HepG2 (cell line): ENCODE measurements around the gene THRA. TPM values are rescaled to one million over a fixed set of nuclear protein-coding genes. Genes with fewer than 3 reads are reported as not detected.
A peak's percentile ranks its signal among the peaks of the same experiment; 100 is the strongest.

Experiments used
- ARNT ChIP-seq: fragments of 450-650 bp; IDR thresholded peaks from 2 replicates; pipeline ENCODE4 v1.6.1; 2017
- ERF ChIP-seq: IDR thresholded peaks from 2 replicates; pipeline ENCODE4 v1.6.1; 2018; ENCODE audit warnings: missing biosample characterization, missing genetic modification reagents
- FOXK1 ChIP-seq: sonication (generic); formaldehyde crosslinking; IDR thresholded peaks from 2 replicates; pipeline ENCODE4 v1.4.0; 2020; ENCODE audit warnings: low read depth, missing genetic modification reagents, borderline replicate concordance
- KLF16 ChIP-seq, 2 experiments: sonication (generic) in 1 of 2; formaldehyde crosslinking in 1 of 2; IDR thresholded peaks; 2 replicates each; pipeline versions ENCODE4 v1.6.1 to v1.8.0; 2016 to 2023; ENCODE audit warnings: missing genetic modification reagents in 2 of 2, missing compliant biosample characterization in 1 of 2
- RFXAP ChIP-seq: sonication (generic); formaldehyde crosslinking; IDR thresholded peaks from 2 replicates; pipeline ENCODE4 v1.4.0; 2020; ENCODE audit warnings: missing genetic modification reagents, borderline replicate concordance
- TCF12 ChIP-seq, 2 experiments: fragments of 450-650 bp in 1 of 2; sonication (generic) in 1 of 2; formaldehyde crosslinking in 1 of 2; IDR thresholded peaks; 2 replicates each; pipeline versions ENCODE4 v1.6.1 to v1.8.0; 2017 to 2022; ENCODE audit warnings: antibody characterized with exemption in 1 of 2, mild to moderate bottlenecking in 1 of 2, missing genetic modification reagents in 1 of 2, moderate library complexity in 1 of 2
- ZFP36L1 ChIP-seq: sonication (generic); formaldehyde crosslinking; IDR thresholded peaks from 2 replicates; pipeline ENCODE4 v1.8.0; 2022; ENCODE audit warnings: mild to moderate bottlenecking, missing genetic modification reagents, moderate library complexity
- ZNF350 ChIP-seq: sonication (generic); formaldehyde crosslinking; IDR thresholded peaks from 2 replicates; pipeline ENCODE4 v1.4.0; 2020; ENCODE audit warnings: mild to moderate bottlenecking, low read depth, missing genetic modification reagents, borderline replicate concordance
- polyA plus RNA-seq, 8 experiments: library from polyadenylated mRNA; depleted of rRNA in 3 of 8; stranded (reverse) in 7 of 8; unstranded in 1 of 8; fragments of >200 nt; fragmentation: Illumina TruSeq in 4 of 8; extraction: Trizol in 4 of 8; gene quantifications; 2 replicates each; pipeline versions ENCODE4 v1.2.1 to v1.2.3, GENCODE V29; 2011 to 2016; ENCODE audit warnings: low read depth in 4 of 8, missing spikeins in 1 of 8, mixed read lengths in 1 of 8; ENCODE audit not compliant: insufficient read depth in 1 of 8
- total RNA-seq, 5 experiments: library from RNA; depleted of rRNA; stranded (reverse); fragments of >200 nt; fragmentation: Illumina TruSeq; extraction: Trizol; gene quantifications; 2 replicates each; pipeline ENCODE4 v1.2.3, GENCODE V29; 2016; ENCODE audit warnings: low read depth in 1 of 5
- TF ChIP-seq, protein P1 (sequence below): sonication (generic); formaldehyde crosslinking; IDR thresholded peaks from 2 replicates; pipeline ENCODE4 v1.4.0; 2020; ENCODE audit warnings: low read depth, missing genetic modification reagents
- TF ChIP-seq, protein P2 (sequence below): sonication (generic); formaldehyde crosslinking; IDR thresholded peaks from 2 replicates; pipeline ENCODE4 v1.4.0; 2020; ENCODE audit warnings: missing genetic modification reagents, borderline replicate concordance
- TF ChIP-seq, protein P3 (sequence below): sonication (generic); formaldehyde crosslinking; IDR thresholded peaks from 2 replicates; pipeline ENCODE4 v1.4.0; 2020; ENCODE audit warnings: missing genetic modification reagents, borderline replicate concordance
- TF ChIP-seq, protein P4 (sequence below): IDR thresholded peaks from 2 replicates; pipeline ENCODE4 v1.6.1; 2016; ENCODE audit warnings: mild to moderate bottlenecking, missing biosample characterization, missing genetic modification reagents

Gene THRA
- total and polyA plus RNA-seq, 2 of the 13 experiments (the other 11 are each of a cell fraction or from before 2014, with no cell fraction given) = 8.0 to 9.9 TPM

DNA sequence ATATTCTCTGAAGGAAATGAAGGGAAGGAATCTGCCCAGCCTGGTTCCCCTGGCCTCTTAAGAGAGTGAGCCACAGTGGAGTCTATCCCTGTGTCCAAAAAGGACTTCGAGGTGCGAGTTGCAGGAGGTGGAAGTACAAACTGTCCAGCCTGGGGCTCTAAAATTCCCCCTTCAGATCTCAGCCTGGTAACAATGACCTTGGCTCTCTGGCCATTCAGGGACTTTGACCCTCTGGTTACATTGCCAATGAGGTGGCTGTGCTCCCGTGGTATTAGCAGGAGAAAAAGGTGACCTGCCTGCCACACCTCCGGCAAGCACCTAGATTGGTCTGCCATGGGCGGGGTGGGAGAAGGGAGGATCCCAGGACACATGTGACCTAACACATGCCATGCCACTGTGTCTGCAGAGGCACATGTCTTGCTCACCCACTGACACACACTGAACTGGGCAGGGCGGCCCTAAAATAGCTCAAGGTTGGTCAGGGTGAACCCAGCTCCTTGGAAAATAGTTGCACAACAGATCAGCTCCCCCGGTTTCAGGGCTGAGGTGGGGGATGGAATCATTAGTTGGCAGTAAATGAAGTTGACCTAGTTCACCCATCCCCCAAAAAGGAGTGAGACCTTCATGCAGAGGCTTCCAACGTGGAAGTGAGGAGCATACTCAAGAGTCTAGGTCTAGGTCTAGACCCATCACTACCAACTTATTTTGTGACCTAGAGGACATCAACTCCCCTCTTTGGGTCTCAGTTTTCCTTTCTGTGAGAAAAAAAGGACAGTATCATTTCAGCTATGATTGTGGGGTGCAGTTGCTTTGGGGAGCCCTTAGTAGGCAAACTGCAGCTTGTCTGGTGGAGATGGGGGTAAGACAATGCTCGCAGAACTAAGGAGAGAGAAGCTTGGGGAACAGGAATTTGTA lies 35.4 kb downstream of the THRA start (continued):
- TF ChIP-seq, protein P1, sequence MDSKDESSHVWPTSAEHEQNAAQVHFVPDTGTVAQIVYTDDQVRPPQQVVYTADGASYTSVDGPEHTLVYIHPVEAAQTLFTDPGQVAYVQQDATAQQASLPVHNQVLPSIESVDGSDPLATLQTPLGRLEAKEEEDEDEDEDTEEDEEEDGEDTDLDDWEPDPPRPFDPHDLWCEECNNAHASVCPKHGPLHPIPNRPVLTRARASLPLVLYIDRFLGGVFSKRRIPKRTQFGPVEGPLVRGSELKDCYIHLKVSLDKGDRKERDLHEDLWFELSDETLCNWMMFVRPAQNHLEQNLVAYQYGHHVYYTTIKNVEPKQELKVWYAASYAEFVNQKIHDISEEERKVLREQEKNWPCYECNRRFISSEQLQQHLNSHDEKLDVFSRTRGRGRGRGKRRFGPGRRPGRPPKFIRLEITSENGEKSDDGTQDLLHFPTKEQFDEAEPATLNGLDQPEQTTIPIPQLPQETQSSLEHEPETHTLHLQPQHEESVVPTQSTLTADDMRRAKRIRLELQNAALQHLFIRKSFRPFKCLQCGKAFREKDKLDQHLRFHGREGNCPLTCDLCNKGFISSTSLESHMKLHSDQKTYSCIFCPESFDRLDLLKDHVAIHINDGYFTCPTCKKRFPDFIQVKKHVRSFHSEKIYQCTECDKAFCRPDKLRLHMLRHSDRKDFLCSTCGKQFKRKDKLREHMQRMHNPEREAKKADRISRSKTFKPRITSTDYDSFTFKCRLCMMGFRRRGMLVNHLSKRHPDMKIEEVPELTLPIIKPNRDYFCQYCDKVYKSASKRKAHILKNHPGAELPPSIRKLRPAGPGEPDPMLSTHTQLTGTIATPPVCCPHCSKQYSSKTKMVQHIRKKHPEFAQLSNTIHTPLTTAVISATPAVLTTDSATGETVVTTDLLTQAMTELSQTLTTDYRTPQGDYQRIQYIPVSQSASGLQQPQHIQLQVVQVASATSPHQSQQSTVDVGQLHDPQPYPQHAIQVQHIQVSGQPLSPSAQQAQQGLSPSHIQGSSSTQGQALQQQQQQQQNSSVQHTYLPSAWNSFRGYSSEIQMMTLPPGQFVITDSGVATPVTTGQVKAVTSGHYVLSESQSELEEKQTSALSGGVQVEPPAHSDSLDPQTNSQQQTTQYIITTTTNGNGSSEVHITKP = no peak
- TF ChIP-seq, protein P2, sequence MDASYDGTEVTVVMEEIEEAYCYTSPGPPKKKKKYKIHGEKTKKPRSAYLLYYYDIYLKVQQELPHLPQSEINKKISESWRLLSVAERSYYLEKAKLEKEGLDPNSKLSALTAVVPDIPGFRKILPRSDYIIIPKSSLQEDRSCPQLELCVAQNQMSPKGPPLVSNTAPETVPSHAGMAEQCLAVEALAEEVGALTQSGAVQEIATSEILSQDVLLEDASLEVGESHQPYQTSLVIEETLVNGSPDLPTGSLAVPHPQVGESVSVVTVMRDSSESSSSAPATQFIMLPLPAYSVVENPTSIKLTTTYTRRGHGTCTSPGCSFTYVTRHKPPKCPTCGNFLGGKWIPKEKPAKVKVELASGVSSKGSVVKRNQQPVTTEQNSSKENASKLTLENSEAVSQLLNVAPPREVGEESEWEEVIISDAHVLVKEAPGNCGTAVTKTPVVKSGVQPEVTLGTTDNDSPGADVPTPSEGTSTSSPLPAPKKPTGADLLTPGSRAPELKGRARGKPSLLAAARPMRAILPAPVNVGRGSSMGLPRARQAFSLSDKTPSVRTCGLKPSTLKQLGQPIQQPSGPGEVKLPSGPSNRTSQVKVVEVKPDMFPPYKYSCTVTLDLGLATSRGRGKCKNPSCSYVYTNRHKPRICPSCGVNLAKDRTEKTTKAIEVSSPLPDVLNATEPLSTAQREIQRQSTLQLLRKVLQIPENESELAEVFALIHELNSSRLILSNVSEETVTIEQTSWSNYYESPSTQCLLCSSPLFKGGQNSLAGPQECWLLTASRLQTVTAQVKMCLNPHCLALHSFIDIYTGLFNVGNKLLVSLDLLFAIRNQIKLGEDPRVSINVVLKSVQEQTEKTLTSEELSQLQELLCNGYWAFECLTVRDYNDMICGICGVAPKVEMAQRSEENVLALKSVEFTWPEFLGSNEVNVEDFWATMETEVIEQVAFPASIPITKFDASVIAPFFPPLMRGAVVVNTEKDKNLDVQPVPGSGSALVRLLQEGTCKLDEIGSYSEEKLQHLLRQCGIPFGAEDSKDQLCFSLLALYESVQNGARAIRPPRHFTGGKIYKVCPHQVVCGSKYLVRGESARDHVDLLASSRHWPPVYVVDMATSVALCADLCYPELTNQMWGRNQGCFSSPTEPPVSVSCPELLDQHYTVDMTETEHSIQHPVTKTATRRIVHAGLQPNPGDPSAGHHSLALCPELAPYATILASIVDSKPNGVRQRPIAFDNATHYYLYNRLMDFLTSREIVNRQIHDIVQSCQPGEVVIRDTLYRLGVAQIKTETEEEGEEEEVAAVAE = peak; percentile 58
- peak; percentile 94; the same call in 1 of the 2 replicates for TF ChIP-seq ERF (CRISPR knock-in tag)
- TF ChIP-seq ARNT = no peak
- TF ChIP-seq FOXK1 (CRISPR knock-in tag) = peak; percentile 71; the same call in 1 of the 2 replicates
- TF ChIP-seq ZFP36L1 = peak; percentile 99
- peak; percentile 89 for TF ChIP-seq ZNF350
- TF ChIP-seq, protein P3, sequence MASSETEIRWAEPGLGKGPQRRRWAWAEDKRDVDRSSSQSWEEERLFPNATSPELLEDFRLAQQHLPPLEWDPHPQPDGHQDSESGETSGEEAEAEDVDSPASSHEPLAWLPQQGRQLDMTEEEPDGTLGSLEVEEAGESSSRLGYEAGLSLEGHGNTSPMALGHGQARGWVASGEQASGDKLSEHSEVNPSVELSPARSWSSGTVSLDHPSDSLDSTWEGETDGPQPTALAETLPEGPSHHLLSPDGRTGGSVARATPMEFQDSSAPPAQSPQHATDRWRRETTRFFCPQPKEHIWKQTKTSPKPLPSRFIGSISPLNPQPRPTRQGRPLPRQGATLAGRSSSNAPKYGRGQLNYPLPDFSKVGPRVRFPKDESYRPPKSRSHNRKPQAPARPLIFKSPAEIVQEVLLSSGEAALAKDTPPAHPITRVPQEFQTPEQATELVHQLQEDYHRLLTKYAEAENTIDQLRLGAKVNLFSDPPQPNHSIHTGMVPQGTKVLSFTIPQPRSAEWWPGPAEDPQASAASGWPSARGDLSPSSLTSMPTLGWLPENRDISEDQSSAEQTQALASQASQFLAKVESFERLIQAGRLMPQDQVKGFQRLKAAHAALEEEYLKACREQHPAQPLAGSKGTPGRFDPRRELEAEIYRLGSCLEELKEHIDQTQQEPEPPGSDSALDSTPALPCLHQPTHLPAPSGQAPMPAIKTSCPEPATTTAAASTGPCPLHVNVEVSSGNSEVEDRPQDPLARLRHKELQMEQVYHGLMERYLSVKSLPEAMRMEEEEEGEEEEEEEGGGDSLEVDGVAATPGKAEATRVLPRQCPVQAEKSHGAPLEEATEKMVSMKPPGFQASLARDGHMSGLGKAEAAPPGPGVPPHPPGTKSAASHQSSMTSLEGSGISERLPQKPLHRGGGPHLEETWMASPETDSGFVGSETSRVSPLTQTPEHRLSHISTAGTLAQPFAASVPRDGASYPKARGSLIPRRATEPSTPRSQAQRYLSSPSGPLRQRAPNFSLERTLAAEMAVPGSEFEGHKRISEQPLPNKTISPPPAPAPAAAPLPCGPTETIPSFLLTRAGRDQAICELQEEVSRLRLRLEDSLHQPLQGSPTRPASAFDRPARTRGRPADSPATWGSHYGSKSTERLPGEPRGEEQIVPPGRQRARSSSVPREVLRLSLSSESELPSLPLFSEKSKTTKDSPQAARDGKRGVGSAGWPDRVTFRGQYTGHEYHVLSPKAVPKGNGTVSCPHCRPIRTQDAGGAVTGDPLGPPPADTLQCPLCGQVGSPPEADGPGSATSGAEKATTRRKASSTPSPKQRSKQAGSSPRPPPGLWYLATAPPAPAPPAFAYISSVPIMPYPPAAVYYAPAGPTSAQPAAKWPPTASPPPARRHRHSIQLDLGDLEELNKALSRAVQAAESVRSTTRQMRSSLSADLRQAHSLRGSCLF (CRISPR knock-in tag) = no peak; the same call in 1 of the 2 replicates
- no peak for TF ChIP-seq TCF12 (IDR thresholded peaks at IDR 0.05)
- peak; percentile 81; the same call in 1 of the 2 replicates for TF ChIP-seq TCF12 (CRISPR knock-in tag; IDR thresholded peaks at IDR 0.05)
- TF ChIP-seq, protein P4, sequence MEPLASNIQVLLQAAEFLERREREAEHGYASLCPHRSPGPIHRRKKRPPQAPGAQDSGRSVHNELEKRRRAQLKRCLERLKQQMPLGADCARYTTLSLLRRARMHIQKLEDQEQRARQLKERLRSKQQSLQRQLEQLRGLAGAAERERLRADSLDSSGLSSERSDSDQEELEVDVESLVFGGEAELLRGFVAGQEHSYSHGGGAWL = peak; percentile 80; the same call in 1 of the 2 replicates
- TF ChIP-seq KLF16 (CRISPR knock-in tag; IDR thresholded peaks at IDR 0.05) = peak in 1 of 2 experiments; percentile 96; a peak in 3 of 4 replicates
- peak; percentile 91 for TF ChIP-seq RFXAP (CRISPR knock-in tag)
